Coronary artery (tissue), 2 donors: ENCODE measurements around the gene KHDC4.

ENCODE experiments used
- DNase-seq: peaks from one replicate; pipeline ENCODE4 v3.0.0-alpha.2; 2017; ENCODE audit warnings: low spot score
- H3K27ac ChIP-seq, 2 donors: fragments of 200-600 bp; sonication (generic); one replicate each; pipeline ENCODE4 v1.5.1; 2016 to 2019
- H3K4me3 ChIP-seq: fragments of 200-600 bp; sonication (generic); 2 replicates; pipeline ENCODE4 v1.5.1; 2016; ENCODE audit warnings: mild to moderate bottlenecking, moderate library complexity
- CTCF ChIP-seq: fragments of 200-600 bp; sonication (generic); IDR thresholded peaks from one replicate; pipeline ENCODE4 v1.5.1; 2019; ENCODE audit warnings: antibody characterized with exemption

KHDC4 gene

GRCh38 chr1:155892796-155893195 is 41.4 kb downstream of the KHDC4 start:
- peak overlapping the region; percentile 81 to 89 for H3K27ac ChIP-seq
- DNase-seq, result no peak
- no peak for TF ChIP-seq CTCF
- peak overlapping the region; percentile 51 for H3K4me3 ChIP-seq

GRCh38 chr1:155890251-155890650 is 44.0 kb downstream of the KHDC4 start:
- Histone ChIP-seq H3K4me3 (no peak overlapping the region), H3K27ac (peak overlapping the region in 1 of 2 donors; percentile 9)
- no peak for TF ChIP-seq CTCF
- no peak for DNase-seq

DNA sequence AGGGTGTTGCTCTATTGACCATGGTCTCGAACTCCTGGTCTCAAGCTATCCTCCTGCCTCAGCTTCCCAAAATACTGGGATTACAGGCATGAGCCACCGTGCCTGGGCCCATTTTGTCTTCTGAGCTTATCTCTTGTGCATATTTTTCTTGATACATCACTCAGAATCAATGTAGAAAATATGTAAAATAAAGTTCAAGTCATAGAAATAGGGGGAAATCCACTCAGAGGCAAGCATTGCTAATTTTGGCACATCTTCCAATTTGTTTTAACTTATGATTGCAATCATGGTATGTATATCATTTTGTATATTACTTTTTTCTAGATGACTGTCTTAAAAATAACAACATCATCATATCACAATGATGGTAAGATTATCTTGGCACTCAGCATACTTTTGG is 44.6 kb downstream of the KHDC4 start:
- no peak for DNase-seq
- no peak overlapping the region for H3K27ac ChIP-seq
- no peak for TF ChIP-seq CTCF
- H3K4me3 ChIP-seq, result no peak overlapping the region

DNA sequence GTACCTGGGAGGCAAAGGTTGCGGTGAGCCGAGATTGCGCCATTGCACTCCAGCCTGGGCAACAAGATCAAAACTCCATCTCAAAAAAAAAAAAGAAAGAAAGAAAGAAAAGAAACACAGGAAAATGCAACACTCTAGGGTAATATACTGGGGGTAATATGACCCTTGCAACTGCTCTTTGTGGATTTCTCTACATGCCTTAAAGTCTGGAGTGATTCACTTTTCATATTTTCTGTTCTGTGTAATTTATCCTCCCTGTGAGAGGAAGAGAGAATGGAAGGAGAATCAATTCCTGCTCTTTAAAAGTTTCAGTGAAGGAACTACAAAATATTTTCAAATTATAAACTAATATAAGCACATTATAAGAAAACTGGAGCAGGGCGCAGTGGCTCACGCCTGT is 45.7 kb downstream of the KHDC4 start:
- Histone ChIP-seq H3K4me3 (no peak overlapping the region), H3K27ac (no peak overlapping the region)
- TF ChIP-seq CTCF, result no peak
- no peak for DNase-seq

DNA sequence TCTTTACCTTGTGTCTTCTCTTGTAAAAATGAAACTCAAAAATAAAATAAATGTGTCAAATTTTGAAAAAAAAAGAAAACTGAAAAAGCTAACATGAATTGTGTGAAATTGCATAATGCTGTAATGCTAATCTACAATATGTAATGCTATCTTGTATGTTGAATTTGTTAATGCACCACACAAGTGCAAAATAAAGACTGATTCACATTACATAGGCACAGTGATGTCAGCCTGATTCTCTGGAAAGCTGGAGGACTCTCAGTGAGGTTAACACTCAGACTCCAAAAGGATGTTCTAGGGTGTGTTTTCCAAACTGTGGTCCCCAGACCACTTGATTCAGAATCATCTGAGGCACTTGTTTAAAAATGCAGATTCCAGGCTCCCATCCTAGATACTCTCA is 49.2 kb downstream of the KHDC4 start:
- H3K27ac ChIP-seq, result no peak overlapping the region
- no peak for DNase-seq
- no peak for TF ChIP-seq CTCF

GRCh38 chr1:155884031-155884960 is 49.9 kb downstream of the KHDC4 start:
- H3K27ac ChIP-seq, result peak overlapping the region in 1 of 2 donors; percentile 44
- no peak for TF ChIP-seq CTCF
- no peak for DNase-seq
- H3K4me3 ChIP-seq, result no peak overlapping the region

More for the DNA sequence above, 49.2 kb downstream of the KHDC4 start:
- no peak overlapping the region for H3K4me3 ChIP-seq

DNA sequence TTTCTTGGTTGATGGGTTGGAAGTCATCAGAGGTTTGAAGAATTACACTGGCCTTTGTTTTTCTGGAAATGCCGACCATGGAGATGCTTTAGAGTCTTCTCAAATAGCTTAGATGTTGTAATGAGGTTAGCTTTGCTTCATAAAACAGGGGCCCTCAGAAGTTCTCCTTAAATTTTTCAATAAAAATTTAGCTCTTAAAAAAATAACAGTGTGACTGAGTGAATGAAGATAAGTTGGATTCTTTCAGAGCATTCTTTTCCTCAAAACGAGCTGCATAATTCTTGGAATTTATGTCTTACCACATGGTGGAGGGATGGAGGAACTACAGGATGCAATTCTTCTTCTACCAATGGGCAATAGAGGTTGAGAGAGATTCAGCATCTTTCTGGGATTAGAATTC is 51.4 kb downstream of the KHDC4 start:
- DNase-seq, result no peak
- no peak for TF ChIP-seq CTCF
- Histone ChIP-seq H3K4me3 (no peak overlapping the region), H3K27ac (no peak overlapping the region)
